DMS79 (cell line): ENCODE measurements around the gene SNURF.
"Not testable (repeated sequence)": the region's sequence is repeated elsewhere in the genome, so short reads cannot be mapped to it uniquely, and the experiment has no call there.

Experiments used
- DNase-seq: peaks from one replicate; lab custom pipeline; 2025; lab: John Stamatoyannopoulos, UW

Gene SNURF

GRCh38 chr15:24971052-24971451, 16.3 kb downstream of the SNURF start:
- DNase-seq, result no peak

DNA sequence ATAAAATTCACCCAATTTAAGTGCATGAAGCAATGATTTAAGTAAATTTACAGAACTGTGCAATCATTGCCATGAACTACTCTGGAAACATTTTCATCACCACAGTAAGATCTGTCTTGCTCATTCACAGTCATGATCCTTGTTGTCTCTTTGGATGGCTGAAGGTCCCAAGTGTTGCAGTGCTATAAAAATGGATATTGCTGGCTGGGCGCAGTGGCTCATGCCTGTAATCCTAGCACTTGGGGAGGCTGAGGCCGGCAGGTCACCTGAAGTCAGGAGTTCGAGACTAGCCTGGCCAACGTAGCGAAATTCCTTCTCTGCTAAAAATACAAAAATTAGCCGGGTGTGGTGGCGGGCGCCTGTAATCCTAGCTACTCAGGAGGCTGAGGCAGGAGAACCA, 17.0 kb downstream of the SNURF start:
- no peak for DNase-seq

- not testable (repeated sequence) for DNase-seq
Measured at GRCh38 chr15:24972707-24973106, 17.9 kb downstream of the SNURF start.

- no peak for DNase-seq
Measured at GRCh38 chr15:24976932-24977331, 22.1 kb downstream of the SNURF start.

GRCh38 chr15:24977686-24978085, 22.9 kb downstream of the SNURF start:
- DNase-seq, result no peak

GRCh38 chr15:24985224-24985623, 30.4 kb downstream of the SNURF start:
- no peak for DNase-seq

- no peak for DNase-seq
Measured at GRCh38 chr15:24986653-24987052, 31.9 kb downstream of the SNURF start.
